Measurements from ENCODE around the gene GPSM3.

DNA sequence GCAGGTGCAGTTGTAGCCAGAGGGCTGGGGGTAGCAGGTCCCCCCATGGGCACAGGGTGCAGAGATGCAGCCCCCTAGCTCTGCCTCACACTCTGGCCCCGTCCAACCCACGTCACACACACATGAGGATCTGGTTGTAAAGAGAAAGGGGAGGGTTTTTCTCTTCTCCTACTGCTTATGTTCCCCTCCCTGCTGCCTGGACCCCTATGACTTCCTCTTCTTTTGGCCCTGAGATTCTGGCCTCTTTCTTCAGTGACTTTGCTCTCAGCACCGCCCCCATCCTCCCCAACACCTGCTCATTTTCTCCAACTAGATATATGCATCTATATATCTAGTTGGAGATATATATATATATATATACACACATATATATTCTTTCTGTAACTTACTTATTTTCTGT is 21.7 kb upstream of the GPSM3 start:
- TF ChIP-seq GABPA (IDR thresholded peaks at IDR 0.05 in 1 of 2, conservative IDR thresholded peaks at IDR 0.05 in 1 of 2) (no peak), ZBTB33 (IDR thresholded peaks at IDR 0.05) (no peak), HNF4G (IDR thresholded peaks at IDR 0.05) (no peak), RAD21 (IDR thresholded peaks at IDR 0.05) (no peak)
- TF ChIP-seq, protein P1, sequence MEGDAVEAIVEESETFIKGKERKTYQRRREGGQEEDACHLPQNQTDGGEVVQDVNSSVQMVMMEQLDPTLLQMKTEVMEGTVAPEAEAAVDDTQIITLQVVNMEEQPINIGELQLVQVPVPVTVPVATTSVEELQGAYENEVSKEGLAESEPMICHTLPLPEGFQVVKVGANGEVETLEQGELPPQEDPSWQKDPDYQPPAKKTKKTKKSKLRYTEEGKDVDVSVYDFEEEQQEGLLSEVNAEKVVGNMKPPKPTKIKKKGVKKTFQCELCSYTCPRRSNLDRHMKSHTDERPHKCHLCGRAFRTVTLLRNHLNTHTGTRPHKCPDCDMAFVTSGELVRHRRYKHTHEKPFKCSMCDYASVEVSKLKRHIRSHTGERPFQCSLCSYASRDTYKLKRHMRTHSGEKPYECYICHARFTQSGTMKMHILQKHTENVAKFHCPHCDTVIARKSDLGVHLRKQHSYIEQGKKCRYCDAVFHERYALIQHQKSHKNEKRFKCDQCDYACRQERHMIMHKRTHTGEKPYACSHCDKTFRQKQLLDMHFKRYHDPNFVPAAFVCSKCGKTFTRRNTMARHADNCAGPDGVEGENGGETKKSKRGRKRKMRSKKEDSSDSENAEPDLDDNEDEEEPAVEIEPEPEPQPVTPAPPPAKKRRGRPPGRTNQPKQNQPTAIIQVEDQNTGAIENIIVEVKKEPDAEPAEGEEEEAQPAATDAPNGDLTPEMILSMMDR (IDR thresholded peaks at IDR 0.05; ENCODE audit: low read depth, low read length, missing input control): no peak
- TF ChIP-seq, protein P2, sequence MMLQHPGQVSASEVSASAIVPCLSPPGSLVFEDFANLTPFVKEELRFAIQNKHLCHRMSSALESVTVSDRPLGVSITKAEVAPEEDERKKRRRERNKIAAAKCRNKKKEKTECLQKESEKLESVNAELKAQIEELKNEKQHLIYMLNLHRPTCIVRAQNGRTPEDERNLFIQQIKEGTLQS (IDR thresholded peaks at IDR 0.05): no peak

All from liver (tissue), 3 donors.